ENCODE data around the gene SHISA9. TPM values are rescaled to one million over a fixed set of nuclear protein-coding genes. Genes with fewer than 3 reads are reported as not detected.

The SHISA9 gene
- polyA plus RNA-seq, 1 of the 3 experiments (the other 2 are of a cell fraction), result 0.02 TPM

DNA sequence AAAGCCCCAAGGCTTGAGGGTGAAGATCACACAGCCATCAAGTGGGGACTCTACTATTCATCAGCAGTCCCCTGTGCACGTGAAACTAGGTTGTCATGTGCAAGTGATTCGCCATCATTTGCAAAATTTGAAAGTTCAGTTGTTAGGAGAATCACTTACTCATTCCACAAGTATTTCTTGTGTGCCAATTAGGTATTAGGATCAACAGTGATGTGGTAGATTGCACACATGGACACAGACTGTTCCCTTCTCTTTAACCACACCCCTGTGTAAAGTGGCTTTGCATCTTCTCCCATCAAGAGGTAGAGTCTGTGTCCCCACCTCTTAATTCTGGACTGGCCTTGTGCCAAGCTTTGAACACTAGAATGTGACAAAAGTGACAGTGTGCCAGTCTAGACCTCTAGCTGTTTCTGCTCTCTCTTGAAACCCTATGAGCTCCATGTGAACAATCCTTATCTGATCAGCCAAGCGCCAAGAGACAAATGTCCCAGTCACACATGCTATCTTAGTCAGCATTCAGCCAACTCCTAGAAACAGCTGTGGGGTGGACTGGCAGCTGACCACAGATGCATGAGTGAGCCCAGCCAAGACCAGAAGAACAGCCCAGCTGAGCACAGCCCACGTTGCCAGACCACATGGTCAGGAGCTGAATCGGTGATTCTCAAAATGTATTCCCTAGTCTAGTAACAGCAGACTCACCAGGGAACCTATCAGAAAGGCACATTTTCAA is 31.5 kb upstream of the SHISA9 start:
- POLR2A ChIA-PET, result no interaction called here
- no peak overlapping the region for H3K4me3 ChIP-seq (ENCODE audit: low read depth in 2 of 2, low read length in 1 of 2)
- no peak for DNase-seq

DNA sequence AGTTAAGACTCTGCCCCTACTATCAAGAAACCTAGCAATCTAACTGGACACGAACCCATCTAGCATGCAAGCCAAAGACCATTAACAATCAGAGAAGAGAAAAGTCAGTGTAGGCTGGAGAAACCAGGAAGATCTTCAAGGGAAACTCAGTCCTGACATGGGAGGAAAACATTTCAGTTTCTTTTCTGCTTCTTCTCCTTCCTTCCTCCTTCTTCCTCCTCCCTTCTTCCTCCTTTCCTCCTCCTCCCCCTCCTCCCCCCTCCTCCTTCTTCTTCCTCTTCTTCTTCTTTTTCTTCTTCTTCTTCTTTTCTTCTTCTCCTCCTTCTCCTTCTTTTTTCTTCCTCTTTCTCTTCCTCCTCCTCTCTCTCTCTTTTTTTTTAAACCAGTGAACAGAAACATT is 29.6 kb upstream of the SHISA9 start:
- no peak overlapping the region for H3K9ac ChIP-seq
- ChIA-PET CTCF (no interaction called here), POLR2A (no interaction called here)
- H3K4me3 ChIP-seq (ENCODE audit: low read depth in 2 of 2, low read length in 1 of 2), result no peak overlapping the region
- no peaks in the 10 kb centered on the region for H4K20me1 ChIP-seq (ENCODE audit: insufficient read depth)
- no peaks in the 10 kb centered on the region for H3K27me3 ChIP-seq (ENCODE audit: insufficient read depth)
- no peaks in the 10 kb centered on the region for H3K9me3 ChIP-seq
- H3K27ac ChIP-seq (ENCODE audit: low read depth in 2 of 2, low read length in 1 of 2), result no peak overlapping the region
- H3K36me3 ChIP-seq (replicated peaks in 1 of 2; ENCODE audit: control insufficient read depth in 1 of 2, insufficient read depth in 2 of 2, low read length in 1 of 2), result no peaks in the 10 kb centered on the region
- H2AFZ ChIP-seq (ENCODE audit: low read depth), result no peak overlapping the region
- no peaks in the 10 kb centered on the region for H3K79me2 ChIP-seq (ENCODE audit: insufficient read depth)
- H3K4me2 ChIP-seq, result no peak overlapping the region
- 17% methylated on average over 1 of the region's 1 CpG for WGBS (ENCODE audit: low lambda C conversion rate)
- H3K4me1 ChIP-seq (ENCODE audit: control insufficient read depth in 1 of 2, insufficient read depth in 2 of 2, low read depth in 1 of 2, low read length in 1 of 2), result no peaks in the 10 kb centered on the region
- no peaks in the 10 kb centered on the region for H3F3A ChIP-seq (replicated peaks; ENCODE audit: insufficient read depth)
- no peaks in the 10 kb centered on the region for H3K9me2 ChIP-seq
- no peak for DNase-seq
- TF ChIP-seq RFX5 (IDR thresholded peaks at IDR 0.05; ENCODE audit: low read length) (no peak), MEF2A (IDR thresholded peaks at IDR 0.05; ENCODE audit: borderline replicate concordance, low read depth) (no peak), MXI1 (IDR thresholded peaks at IDR 0.05; ENCODE audit: low read depth, low read length) (no peak), FOXM1 (IDR thresholded peaks at IDR 0.05; ENCODE audit: low read depth) (no peak), TEAD4 (IDR thresholded peaks at IDR 0.05; ENCODE audit: borderline replicate concordance, insufficient read depth) (no peak), RAD21 (IDR thresholded peaks at IDR 0.05; ENCODE audit: low read length) (no peak), SMC3 (IDR thresholded peaks at IDR 0.05; ENCODE audit: low read depth, low read length) (no peak), POLR2AphosphoS5 (IDR thresholded peaks at IDR 0.05; ENCODE audit: low read depth, low read length) (no peak), GATA2 (CRISPR knock-in tag; IDR thresholded peaks at IDR 0.05) (no peak)
- TF ChIP-seq, protein P1, sequence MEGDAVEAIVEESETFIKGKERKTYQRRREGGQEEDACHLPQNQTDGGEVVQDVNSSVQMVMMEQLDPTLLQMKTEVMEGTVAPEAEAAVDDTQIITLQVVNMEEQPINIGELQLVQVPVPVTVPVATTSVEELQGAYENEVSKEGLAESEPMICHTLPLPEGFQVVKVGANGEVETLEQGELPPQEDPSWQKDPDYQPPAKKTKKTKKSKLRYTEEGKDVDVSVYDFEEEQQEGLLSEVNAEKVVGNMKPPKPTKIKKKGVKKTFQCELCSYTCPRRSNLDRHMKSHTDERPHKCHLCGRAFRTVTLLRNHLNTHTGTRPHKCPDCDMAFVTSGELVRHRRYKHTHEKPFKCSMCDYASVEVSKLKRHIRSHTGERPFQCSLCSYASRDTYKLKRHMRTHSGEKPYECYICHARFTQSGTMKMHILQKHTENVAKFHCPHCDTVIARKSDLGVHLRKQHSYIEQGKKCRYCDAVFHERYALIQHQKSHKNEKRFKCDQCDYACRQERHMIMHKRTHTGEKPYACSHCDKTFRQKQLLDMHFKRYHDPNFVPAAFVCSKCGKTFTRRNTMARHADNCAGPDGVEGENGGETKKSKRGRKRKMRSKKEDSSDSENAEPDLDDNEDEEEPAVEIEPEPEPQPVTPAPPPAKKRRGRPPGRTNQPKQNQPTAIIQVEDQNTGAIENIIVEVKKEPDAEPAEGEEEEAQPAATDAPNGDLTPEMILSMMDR (IDR thresholded peaks at IDR 0.05), result no peak
- TF ChIP-seq, protein P2, sequence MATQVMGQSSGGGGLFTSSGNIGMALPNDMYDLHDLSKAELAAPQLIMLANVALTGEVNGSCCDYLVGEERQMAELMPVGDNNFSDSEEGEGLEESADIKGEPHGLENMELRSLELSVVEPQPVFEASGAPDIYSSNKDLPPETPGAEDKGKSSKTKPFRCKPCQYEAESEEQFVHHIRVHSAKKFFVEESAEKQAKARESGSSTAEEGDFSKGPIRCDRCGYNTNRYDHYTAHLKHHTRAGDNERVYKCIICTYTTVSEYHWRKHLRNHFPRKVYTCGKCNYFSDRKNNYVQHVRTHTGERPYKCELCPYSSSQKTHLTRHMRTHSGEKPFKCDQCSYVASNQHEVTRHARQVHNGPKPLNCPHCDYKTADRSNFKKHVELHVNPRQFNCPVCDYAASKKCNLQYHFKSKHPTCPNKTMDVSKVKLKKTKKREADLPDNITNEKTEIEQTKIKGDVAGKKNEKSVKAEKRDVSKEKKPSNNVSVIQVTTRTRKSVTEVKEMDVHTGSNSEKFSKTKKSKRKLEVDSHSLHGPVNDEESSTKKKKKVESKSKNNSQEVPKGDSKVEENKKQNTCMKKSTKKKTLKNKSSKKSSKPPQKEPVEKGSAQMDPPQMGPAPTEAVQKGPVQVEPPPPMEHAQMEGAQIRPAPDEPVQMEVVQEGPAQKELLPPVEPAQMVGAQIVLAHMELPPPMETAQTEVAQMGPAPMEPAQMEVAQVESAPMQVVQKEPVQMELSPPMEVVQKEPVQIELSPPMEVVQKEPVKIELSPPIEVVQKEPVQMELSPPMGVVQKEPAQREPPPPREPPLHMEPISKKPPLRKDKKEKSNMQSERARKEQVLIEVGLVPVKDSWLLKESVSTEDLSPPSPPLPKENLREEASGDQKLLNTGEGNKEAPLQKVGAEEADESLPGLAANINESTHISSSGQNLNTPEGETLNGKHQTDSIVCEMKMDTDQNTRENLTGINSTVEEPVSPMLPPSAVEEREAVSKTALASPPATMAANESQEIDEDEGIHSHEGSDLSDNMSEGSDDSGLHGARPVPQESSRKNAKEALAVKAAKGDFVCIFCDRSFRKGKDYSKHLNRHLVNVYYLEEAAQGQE (IDR thresholded peaks at IDR 0.05; ENCODE audit: low read depth, low read length), result no peak
- TF ChIP-seq, protein P3, sequence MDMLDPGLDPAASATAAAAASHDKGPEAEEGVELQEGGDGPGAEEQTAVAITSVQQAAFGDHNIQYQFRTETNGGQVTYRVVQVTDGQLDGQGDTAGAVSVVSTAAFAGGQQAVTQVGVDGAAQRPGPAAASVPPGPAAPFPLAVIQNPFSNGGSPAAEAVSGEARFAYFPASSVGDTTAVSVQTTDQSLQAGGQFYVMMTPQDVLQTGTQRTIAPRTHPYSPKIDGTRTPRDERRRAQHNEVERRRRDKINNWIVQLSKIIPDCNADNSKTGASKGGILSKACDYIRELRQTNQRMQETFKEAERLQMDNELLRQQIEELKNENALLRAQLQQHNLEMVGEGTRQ (IDR thresholded peaks at IDR 0.05; ENCODE audit: borderline replicate concordance, low read depth, low read length), result no peak
- TF ChIP-seq, protein P4, sequence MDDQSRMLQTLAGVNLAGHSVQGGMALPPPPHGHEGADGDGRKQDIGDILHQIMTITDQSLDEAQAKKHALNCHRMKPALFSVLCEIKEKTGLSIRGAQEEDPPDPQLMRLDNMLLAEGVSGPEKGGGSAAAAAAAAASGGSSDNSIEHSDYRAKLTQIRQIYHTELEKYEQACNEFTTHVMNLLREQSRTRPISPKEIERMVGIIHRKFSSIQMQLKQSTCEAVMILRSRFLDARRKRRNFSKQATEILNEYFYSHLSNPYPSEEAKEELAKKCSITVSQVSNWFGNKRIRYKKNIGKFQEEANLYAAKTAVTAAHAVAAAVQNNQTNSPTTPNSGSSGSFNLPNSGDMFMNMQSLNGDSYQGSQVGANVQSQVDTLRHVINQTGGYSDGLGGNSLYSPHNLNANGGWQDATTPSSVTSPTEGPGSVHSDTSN (IDR thresholded peaks at IDR 0.05), result no peak

More for the DNA sequence above, 31.5 kb upstream of the SHISA9 start:
- H4K20me1 ChIP-seq (ENCODE audit: insufficient read depth), result no peaks in the 10 kb centered on the region
- H3K9ac ChIP-seq, result no peak overlapping the region
- H2AFZ ChIP-seq (ENCODE audit: low read depth), result no peak overlapping the region
- no peaks in the 10 kb centered on the region for H3K36me3 ChIP-seq (replicated peaks in 1 of 2; ENCODE audit: control insufficient read depth in 1 of 2, insufficient read depth in 2 of 2, low read length in 1 of 2)
- no peaks in the 10 kb centered on the region for H3K9me2 ChIP-seq
- H3K4me1 ChIP-seq (ENCODE audit: control insufficient read depth in 1 of 2, insufficient read depth in 2 of 2, low read depth in 1 of 2, low read length in 1 of 2), result no peaks in the 10 kb centered on the region
- TF ChIP-seq, protein P5, sequence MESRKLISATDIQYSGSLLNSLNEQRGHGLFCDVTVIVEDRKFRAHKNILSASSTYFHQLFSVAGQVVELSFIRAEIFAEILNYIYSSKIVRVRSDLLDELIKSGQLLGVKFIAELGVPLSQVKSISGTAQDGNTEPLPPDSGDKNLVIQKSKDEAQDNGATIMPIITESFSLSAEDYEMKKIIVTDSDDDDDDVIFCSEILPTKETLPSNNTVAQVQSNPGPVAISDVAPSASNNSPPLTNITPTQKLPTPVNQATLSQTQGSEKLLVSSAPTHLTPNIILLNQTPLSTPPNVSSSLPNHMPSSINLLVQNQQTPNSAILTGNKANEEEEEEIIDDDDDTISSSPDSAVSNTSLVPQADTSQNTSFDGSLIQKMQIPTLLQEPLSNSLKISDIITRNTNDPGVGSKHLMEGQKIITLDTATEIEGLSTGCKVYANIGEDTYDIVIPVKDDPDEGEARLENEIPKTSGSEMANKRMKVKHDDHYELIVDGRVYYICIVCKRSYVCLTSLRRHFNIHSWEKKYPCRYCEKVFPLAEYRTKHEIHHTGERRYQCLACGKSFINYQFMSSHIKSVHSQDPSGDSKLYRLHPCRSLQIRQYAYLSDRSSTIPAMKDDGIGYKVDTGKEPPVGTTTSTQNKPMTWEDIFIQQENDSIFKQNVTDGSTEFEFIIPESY (IDR thresholded peaks at IDR 0.05; ENCODE audit: borderline replicate concordance, low read depth), result no peak
- TF ChIP-seq SIN3A (IDR thresholded peaks at IDR 0.05; ENCODE audit: borderline replicate concordance, low read depth, low read length), result no peak
- no peak for TF ChIP-seq EP300 (IDR thresholded peaks at IDR 0.05; ENCODE audit: borderline replicate concordance in 1 of 2, low read depth in 1 of 2, low read length in 1 of 2)
- TF ChIP-seq FOSL2 (IDR thresholded peaks at IDR 0.05; ENCODE audit: borderline replicate concordance, low read depth), result no peak
- TF ChIP-seq EZH2phosphoT487 (IDR thresholded peaks at IDR 0.05; ENCODE audit: borderline replicate concordance, low read depth), result no peak
- no peak for TF ChIP-seq YY1 (IDR thresholded peaks at IDR 0.05; ENCODE audit: low read depth)
- no peak for TF ChIP-seq SMC3 (IDR thresholded peaks at IDR 0.05; ENCODE audit: low read depth, low read length)
- no peak overlapping the region for H3K27ac ChIP-seq (ENCODE audit: low read depth in 2 of 2, low read length in 1 of 2)
- no peaks in the 10 kb centered on the region for H3F3A ChIP-seq (replicated peaks; ENCODE audit: insufficient read depth)
- no peaks in the 10 kb centered on the region for H3K79me2 ChIP-seq (ENCODE audit: insufficient read depth)
- 48% methylated on average over 5 of the region's 5 CpGs for whole genome bisulfite sequencing (ENCODE audit: low lambda C conversion rate)
- no peak overlapping the region for H3K4me2 ChIP-seq
- H3K27me3 ChIP-seq (ENCODE audit: insufficient read depth), result no peaks in the 10 kb centered on the region
- H3K9me3 ChIP-seq, result no peaks in the 10 kb centered on the region
- CTCF ChIA-PET, result no interaction called here

All from SK-N-SH (cell line).